ENCODE results near the gene ZNF248.

- no peak for TF ChIP-seq CTCF (IDR thresholded peaks at IDR 0.05)
- no peak for TF ChIP-seq POLR2A (IDR thresholded peaks at IDR 0.05)
Measured at GRCh38 chr10:37752334-37752875, 105.0 kb downstream of the ZNF248 start.
